ENCODE results near the gene KCNT2.
A peak's percentile ranks its signal among the peaks of the same experiment; 100 is the strongest.

The KCNT2 gene

GRCh38 chr1:196466654-196467053, 141.6 kb downstream of the KCNT2 start:
- no peak for TF ChIP-seq CTCF (IDR thresholded peaks at IDR 0.05; ENCODE audit: low read depth, low read length)
- no peak overlapping the region for H3K4me3 ChIP-seq (replicated peaks in 1 of 2; ENCODE audit: low read depth in 2 of 2, low read length in 2 of 2)
- peak; percentile 13 to 62 for DNase-seq (ENCODE audit: low read depth in 2 of 2)

- DNase-seq (ENCODE audit: low read depth in 2 of 2) = no peak
- no peak overlapping the region for H3K4me3 ChIP-seq (replicated peaks in 1 of 2; ENCODE audit: low read depth in 2 of 2, low read length in 2 of 2)
- TF ChIP-seq CTCF (IDR thresholded peaks at IDR 0.05; ENCODE audit: low read depth, low read length) = no peak
Observed at GRCh38 chr1:196466166-196466565, 142.1 kb downstream of the KCNT2 start.

DNA sequence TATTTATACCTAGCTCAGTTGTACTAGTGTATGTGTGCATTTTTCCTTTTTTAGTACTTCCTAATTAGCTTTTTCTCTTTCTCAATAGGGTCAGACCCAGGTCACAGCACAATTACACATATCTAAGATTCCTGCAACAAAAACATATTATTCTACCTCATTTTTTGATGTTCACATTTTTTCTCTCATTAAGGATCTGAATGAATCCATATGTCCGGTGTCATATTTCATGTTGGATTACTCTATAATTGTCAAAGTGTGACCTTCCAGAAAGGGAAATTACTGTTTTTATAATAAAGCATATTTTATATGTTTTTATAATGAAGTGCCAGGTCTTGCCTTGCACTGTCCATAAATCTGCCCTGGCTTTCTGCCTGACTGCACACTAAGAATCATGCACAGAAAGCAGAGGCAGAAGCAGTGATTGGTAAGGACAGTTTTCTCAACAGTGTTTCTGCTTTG, 143.7 kb downstream of the KCNT2 start:
- DNase-seq (ENCODE audit: low read depth in 2 of 2) = peak in 1 of 2 donors; percentile 52
- no peak overlapping the region for H3K4me3 ChIP-seq (replicated peaks in 1 of 2; ENCODE audit: low read depth in 2 of 2, low read length in 2 of 2)
- TF ChIP-seq CTCF (IDR thresholded peaks at IDR 0.05; ENCODE audit: low read depth, low read length) = no peak

DNA sequence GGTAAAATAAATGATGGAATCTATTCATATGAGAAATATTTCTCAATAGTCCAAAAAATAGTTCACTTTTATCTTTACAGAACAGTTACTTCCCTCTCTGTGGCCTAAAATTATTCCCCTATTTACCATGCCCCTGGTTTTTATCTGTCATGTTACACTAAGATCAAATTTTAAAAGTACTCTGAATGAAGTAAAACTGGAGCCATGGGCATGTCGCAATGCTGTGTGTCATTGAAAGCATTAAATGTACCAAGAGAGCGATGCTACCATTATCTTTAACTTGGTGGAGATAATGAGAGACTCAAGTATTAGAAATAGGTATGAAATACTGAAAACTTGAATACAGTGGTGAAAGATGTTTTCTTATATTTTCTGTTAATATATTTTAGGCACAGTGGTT, 146.2 kb downstream of the KCNT2 start:
- H3K4me3 ChIP-seq (replicated peaks in 1 of 2; ENCODE audit: low read depth in 2 of 2, low read length in 2 of 2) = no peak overlapping the region
- no peak for TF ChIP-seq CTCF (IDR thresholded peaks at IDR 0.05; ENCODE audit: low read depth, low read length)
- DNase-seq (ENCODE audit: low read depth in 2 of 2) = peak; percentile 9 to 42

DNA sequence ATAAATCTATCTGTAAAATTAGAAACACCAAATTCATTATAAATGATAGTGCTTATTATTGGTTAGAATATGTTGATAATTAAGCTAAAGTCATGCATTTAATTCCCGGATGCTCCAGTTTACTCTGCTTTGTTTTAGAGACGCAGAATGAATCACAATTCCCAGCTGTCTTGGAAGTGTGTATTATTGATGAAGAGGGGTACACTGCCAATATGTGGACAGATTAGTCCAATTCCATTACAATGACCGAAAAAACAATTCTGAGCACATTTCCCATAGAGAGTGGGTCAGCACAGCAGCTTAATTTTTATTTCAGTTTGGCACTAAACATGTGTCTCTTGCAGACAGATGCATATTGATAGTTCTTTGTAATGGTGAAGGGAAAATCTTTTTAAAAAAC, 146.7 kb downstream of the KCNT2 start:
- no peak overlapping the region for H3K4me3 ChIP-seq (replicated peaks in 1 of 2; ENCODE audit: low read depth in 2 of 2, low read length in 2 of 2)
- no peak for TF ChIP-seq CTCF (IDR thresholded peaks at IDR 0.05; ENCODE audit: low read depth, low read length)
- DNase-seq (ENCODE audit: low read depth in 2 of 2) = no peak

DNA sequence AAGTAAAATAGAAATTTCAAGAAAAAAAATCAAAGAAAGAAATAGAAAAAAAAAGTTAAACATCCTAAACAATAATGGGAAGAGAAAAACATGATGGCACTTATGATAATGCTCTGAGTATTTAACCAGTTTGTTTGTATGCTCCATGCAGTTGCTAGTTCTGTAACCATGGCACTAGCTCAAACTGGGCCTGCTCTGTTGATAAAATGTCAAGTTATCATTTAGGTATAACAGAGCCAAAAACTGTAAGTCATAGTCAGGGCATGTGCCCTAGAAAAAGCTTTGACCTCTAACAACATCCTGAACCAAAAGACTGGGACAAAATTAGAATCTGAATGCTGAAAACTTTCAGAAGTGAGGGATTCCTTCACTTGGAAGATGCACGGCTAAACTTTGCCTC, 148.9 kb downstream of the KCNT2 start:
- no peak for TF ChIP-seq CTCF (IDR thresholded peaks at IDR 0.05; ENCODE audit: low read depth, low read length)
- no peak overlapping the region for H3K4me3 ChIP-seq (replicated peaks in 1 of 2; ENCODE audit: low read depth in 2 of 2, low read length in 2 of 2)
- DNase-seq (ENCODE audit: low read depth in 2 of 2) = peak in 1 of 2 donors; percentile 78

DNA sequence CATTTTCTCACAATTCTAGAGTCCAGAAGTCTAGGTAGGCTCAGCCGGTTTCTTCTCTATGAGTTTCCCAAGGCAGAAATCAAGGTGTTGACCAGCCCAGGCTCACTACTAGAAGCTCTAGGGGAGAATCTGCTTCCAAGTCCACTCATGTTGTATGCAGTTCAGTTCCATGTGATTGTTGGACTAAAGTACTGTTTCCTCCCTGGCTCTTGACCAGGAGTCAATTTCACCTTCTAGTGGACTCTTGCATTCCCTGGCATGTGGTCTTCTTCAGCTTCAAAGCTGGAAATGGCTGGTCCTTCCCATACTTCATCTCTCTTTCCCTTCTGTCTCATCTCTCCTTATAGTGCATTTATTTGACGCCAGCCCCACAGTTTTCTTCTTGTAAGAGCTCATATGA, 153.4 kb downstream of the KCNT2 start:
- no peak for TF ChIP-seq CTCF (IDR thresholded peaks at IDR 0.05; ENCODE audit: low read depth, low read length)
- no peak overlapping the region for H3K4me3 ChIP-seq (replicated peaks in 1 of 2; ENCODE audit: low read depth in 2 of 2, low read length in 2 of 2)
- no peak for DNase-seq (ENCODE audit: low read depth in 2 of 2)
